Activated T-cell treated with anti-CD3 and anti-CD28 coated beads for 4 hours (primary cell): ENCODE measurements around the gene NINL.
"Not testable (repeated sequence)": the region's sequence is repeated elsewhere in the genome, so short reads cannot be mapped to it uniquely, and the experiment has no call there.

ENCODE experiments used
- DNase-seq: peaks from one replicate; pipeline ENCODE4 v3.0.0-alpha.2; 2020

NINL gene

GRCh38 chr20:25551413-25552215 is 33.7 kb downstream of the NINL start:
- no peak for DNase-seq

DNA sequence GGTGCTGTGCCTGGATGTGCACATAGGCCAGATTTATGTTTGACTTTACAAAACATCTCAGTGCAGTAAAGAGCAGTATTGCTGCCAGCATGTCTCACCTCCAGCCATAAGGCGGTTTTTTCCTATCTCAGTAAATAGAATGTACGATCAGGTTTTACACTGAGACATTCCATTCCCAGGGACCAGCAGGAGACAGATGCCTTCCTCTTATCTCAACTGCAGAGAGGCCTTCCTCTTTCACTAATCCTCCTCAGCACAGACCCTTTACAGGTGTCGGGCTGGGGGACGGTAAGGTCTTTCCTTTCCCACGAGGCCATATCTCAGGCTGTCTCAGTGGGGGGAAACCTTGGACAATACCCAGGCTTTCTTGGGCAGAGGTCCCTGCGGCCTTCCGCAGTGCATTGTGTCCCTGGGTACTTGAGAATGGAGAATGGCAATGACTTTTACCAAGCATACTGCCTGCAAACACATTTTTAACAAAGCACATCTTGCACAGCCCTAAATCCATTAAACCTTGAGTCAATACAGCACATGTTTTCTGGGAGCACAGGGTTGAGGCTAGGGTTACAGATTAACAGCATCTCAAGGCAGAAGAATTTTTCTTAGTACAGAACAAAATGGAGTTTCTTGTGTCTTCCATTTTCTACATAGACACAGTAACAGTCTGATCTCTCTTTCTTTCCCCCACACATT is 34.5 kb downstream of the NINL start:
- not testable (repeated sequence) for DNase-seq

- no peak for DNase-seq
Observed at GRCh38 chr20:25549843-25550477, 35.4 kb downstream of the NINL start.

DNA sequence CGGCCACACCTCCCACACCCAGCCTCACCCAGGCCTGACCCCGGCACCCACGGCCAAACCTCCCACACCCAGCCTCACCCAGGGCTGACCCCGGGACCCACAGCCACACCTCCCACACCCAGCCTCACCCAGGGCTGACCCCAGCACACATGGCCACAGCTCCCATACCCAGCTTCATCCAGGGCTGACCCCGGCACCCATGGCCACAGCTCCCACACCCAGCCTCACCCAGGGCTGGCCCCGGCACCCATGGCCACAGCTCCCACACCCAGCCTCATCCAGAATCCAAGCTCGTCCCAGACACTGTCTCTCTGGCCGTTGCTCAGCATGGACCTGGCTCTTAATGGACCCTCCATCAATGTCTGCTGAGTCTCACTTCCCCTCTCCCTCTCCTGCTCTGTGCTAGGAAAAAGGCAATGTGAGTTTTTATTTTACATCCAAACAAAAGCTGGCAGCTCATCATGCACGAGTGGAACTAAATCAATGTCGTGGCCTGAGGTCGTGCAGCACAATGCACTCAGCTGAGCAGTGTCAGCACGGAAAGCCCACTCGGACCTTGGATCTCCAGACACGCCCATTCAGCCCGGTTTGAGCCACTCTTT is 36.1 kb downstream of the NINL start:
- no peak for DNase-seq

DNA sequence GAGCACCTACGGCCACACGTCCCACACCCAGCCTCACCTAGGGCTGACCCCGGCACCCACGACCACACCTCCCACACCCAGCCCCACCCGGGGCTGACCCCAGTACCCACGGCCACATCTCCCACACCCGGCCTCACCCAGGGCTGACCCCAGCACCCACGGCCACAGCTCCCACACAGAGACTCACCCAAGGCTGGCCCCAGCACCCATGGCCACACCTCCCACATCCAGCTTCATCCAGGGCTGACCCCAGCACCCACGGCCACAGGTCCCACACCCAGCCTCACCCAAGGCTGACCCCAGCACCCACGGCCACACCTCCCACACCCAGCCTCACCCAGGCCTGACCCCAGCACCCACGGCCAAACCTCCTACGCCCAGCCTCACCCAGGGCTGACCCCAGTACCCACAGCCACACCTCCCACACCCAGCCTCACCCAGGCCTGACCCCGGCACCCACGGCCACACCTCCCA is 36.7 kb downstream of the NINL start:
- DNase-seq = no peak

DNA sequence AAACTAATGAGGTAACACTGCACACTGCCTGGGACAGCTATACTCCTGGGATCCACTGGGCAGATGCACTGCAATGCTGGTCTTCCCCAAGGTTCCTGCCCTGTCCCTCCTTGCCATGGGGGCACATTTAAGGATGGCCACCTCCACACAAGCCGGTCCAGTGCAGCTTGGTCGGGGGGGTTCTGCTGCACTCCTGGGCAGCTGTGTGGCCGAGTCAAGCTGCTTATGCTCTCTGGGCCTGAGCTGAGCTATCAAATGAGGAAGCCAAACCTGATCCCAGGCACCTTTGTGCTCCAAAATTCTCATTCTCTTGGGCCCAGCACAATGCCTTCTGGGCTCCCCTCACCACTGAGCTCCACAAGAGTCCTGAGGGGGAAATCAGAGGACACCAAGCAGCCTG is 37.3 kb downstream of the NINL start:
- DNase-seq = no peak

GRCh38 chr20:25547063-25547462 is 38.3 kb downstream of the NINL start:
- DNase-seq = no peak

GRCh38 chr20:25546048-25546447 is 39.3 kb downstream of the NINL start:
- no peak for DNase-seq

DNA sequence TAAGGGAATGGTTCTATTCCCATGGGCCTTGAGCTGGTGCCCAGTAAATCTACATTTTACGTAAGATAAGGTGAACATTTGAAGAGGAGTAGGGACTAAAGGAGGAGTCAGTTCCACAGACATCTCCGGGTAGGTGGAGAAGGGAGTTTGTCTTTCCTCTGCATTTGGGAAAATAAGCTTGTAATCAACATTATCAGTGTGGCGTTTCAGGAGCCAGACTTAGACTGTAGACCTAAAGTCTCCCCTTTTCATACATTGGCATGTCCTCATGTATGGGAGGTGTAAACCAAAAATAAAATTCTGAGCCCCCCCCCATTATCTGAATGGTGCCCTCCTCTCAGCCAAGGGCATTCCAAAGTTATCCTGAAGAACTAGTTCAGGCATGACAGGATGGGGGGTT is 40.2 kb downstream of the NINL start:
- DNase-seq = no peak

GRCh38 chr20:25544734-25545133 is 40.6 kb downstream of the NINL start:
- DNase-seq = no peak

DNA sequence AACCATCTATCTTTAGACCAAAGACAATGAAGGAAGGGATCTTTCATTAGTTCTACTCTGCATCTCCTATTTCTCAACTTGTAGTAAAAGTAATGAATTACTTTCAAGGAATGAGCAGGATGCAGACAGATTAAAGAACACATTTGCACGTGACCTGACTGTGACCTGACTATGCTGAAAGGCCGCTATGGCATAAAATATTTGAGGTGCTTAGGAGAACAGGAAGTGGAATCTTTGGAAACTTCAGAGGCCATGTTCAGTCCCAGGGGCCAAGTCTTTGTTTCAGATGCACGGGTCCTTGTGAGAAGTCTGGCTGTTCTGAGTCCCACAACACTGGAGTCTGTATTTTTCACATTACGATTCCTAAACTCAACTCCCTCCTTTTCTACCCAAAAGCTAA is 41.0 kb downstream of the NINL start:
- DNase-seq = no peak

DNA sequence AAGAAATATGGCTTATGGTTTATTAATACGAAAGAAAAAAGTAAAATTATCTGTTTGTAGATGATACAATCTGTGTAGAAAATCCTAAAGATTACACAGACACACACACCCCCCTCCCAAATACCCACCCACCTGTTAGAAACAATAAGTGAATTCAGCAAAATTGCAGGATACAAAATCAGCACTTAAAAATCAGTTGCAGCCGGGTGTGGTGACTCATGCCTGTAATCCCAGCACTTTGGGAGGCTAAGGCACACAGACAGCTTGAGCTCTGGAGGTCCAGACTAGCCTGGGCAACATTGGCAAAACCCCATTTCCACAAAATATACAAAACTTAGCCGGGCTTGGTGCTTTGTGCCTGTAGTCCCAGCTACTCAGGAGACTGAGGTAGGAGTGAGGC is 42.3 kb downstream of the NINL start:
- DNase-seq = no peak

- no peak for DNase-seq
Observed at GRCh38 chr20:25541676-25542075, 43.7 kb downstream of the NINL start.

DNA sequence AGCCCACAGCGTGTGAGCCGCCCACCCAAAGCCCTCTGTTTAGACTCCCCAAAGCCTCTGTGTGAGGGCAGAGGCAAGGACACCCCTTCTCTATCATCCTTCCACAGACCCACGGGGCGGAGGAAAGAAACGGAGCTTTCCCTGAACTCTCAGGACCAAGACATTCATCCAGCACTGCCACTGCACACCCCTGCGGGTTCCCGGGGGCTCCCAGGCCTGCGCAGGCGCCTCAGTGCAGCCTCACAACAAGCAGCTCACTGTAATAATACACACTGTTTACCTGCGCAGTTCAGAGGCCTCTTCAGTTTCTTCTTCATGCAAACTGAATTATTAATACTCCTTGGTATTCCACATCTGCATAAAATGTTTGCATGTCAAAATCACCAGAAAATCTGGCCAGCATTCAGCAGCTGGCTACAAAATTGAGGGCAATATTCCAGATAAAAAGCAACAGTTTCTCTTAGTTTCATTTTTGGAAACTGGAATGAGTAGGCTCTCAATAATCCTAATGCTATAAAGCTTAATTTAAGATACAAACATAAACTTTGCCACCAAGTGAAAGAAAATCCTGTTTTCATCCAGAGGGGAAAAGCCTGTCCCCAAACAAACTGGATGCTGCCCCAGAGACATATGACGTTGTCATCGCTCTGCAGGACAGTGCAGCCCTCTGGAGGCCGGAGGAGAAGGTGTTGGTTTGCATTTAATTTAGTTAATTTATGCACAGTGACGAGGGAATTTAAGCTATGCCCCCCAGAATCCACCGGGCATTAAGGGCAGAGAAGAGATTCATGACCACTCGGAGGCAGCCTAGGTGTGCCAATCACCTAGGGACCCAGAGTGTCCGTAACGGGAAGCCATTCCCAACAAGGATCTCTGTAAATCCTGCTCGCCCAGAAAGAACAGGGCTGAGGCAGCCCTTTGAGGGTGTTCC is 45.3 kb downstream of the NINL start:
- DNase-seq = no peak

DNA sequence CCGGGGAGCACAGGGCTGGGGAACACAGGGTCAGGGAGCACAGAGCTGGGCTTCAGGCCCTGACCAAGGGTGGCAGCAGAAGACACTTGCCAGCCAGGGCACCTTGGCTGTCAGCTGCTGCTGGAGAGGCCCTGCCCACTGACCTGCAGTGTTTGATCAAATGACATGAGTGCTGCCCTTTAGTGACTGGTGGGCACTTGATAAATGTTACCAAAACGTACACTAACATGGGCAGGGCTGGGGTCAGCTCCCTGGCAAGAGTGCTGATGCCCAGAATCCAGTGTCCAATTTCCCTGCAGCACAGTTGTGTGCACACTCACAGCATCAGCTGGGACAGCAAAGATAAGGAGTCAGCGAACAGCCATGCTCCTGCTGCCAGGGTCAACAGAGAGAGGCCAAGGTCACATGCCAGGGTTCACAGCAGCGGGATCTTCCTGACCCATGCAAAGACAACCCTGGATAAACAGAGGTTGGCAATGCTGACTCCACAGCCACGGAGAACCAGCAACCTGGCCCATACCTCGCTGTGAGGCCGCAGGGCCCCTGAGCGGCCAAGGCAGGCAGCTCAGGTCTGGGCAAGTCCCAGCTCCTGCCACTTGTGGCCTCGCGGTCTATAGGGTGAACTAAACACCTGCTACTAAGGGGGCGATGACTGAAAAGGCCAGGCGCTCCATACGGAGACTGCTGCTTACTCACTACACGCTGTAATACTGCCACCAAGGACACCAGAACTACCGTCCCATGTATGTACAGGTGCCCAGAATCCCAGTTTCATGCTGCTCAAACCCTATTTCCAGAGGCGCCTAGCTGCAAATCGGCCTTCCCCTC is 46.3 kb downstream of the NINL start:
- no peak for DNase-seq

DNA sequence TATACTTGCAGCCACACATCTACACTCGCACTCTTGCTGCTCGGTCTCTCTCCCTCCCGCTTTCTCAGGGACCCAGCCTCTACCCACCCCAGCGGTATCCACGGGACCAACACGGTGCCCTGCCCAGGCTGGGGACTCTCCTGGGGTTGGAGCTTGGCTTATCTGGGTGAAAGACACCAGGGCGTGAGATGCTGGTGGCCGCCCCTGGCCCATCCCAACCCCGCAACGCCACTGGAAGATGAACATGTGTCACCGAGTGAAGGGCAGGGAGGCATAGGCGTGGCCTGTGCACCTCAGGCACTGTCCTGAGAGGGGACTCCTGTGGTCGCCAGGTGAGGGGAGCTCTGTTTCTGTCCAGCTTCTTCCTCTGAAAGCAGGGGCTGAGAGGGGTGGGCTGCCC is 47.4 kb downstream of the NINL start:
- DNase-seq = no peak

DNA sequence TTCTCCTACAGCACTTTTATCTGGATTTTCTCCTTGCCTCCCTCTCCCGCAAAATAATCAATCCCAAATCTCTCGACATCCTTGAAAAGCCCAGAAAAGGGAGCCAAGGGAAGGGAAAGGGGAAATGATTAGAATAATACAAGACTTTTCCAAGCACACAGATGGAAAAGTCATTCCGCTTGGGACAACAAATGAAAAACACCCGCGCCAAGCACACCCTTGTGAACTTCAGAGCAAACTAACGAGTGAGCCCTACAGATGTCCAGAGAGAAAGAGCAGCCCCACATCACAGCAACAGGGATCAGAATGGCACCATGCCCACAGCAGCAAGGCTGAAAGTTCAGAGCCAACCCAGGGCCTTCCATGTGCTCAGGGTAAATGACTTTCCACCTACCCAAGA is 49.6 kb downstream of the NINL start:
- no peak for DNase-seq

- DNase-seq = no peak
Observed at GRCh38 chr20:25534845-25535244, 50.5 kb downstream of the NINL start.

GRCh38 chr20:25533920-25534700 is 51.2 kb downstream of the NINL start:
- no peak for DNase-seq

DNA sequence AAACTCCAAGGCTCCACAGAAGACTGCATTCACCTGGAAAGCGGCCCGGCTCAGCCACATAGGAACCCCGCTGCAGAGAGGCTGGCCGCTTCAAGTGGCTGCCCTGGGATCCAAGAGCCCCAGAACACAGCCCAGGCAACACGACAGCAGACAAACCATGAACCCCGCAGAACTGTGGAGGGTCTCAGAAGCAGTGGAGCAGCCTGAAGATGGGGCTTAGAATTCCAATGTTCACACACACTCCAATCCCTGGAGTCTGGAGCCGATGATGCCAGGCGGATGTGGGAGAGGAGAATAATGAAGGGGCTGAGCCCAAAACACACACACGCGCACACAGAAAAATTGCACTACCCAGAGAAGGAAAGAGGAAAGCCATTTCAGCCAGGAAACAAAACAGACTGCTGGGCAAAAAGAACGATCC is 52.4 kb downstream of the NINL start:
- DNase-seq = no peak
